ENCODE results near the gene MEX3A.
A peak's percentile ranks its signal among the peaks of the same experiment; 100 is the strongest.

The MEX3A gene

GRCh38 chr1:156091610-156092009 is 9.3 kb upstream of the MEX3A start:
- H3K36me3 ChIP-seq (ENCODE audit: insufficient read depth, low read length): no peaks in the 10 kb centered on the region
- no peak overlapping the region for H3K4me3 ChIP-seq (ENCODE audit: low read depth, low read length, poor library complexity, severe bottlenecking)
- H3K79me2 ChIP-seq (ENCODE audit: insufficient read depth, low read length): no peaks in the 10 kb centered on the region
- H3K27ac ChIP-seq (ENCODE audit: low read depth, low read length, poor library complexity, severe bottlenecking): no peak overlapping the region
- no peaks in the 10 kb centered on the region for H3K4me1 ChIP-seq (ENCODE audit: insufficient read depth, low read length, severe bottlenecking)
- no peaks in the 10 kb centered on the region for H3K9me3 ChIP-seq (ENCODE audit: low read length)
- H3K27me3 ChIP-seq (ENCODE audit: insufficient read depth, low read length): peaks cover 4% of the 10 kb centered on the region; the same call in 1 of the 2 replicates
- H2AFZ ChIP-seq (ENCODE audit: low read length): no peak overlapping the region
- H3F3A ChIP-seq (ENCODE audit: insufficient read depth, low read length): no peaks in the 10 kb centered on the region
- no peak overlapping the region for H3K4me2 ChIP-seq (ENCODE audit: low read length)
- H3K9me2 ChIP-seq (ENCODE audit: low read depth, low read length): no peaks in the 10 kb centered on the region
- no peak for TF ChIP-seq EZH2 (IDR thresholded peaks at IDR 0.05; ENCODE audit: borderline replicate concordance, low read length)
- no peaks in the 10 kb centered on the region for H4K20me1 ChIP-seq (ENCODE audit: insufficient read depth, low read length)
- no peak overlapping the region for H3K9ac ChIP-seq (ENCODE audit: low read length)

- Histone ChIP-seq H3K9me2 (ENCODE audit: low read depth, low read length) (no peaks in the 10 kb centered on the region), H3K9ac (ENCODE audit: low read length) (no peak overlapping the region), H3K4me1 (ENCODE audit: insufficient read depth, low read length, severe bottlenecking) (no peaks in the 10 kb centered on the region), H3K4me3 (ENCODE audit: low read depth, low read length, poor library complexity, severe bottlenecking) (no peak overlapping the region), H4K20me1 (ENCODE audit: insufficient read depth, low read length) (no peaks in the 10 kb centered on the region), H2AFZ (ENCODE audit: low read length) (no peak overlapping the region), H3K36me3 (ENCODE audit: insufficient read depth, low read length) (no peaks in the 10 kb centered on the region), H3K27ac (ENCODE audit: low read depth, low read length, poor library complexity, severe bottlenecking) (no peak overlapping the region), H3K4me2 (ENCODE audit: low read length) (no peak overlapping the region), H3K79me2 (ENCODE audit: insufficient read depth, low read length) (no peaks in the 10 kb centered on the region), H3K27me3 (ENCODE audit: insufficient read depth, low read length) (peaks cover 4% of the 10 kb centered on the region; the same call in 1 of the 2 replicates), H3K9me3 (ENCODE audit: low read length) (no peaks in the 10 kb centered on the region), H3F3A (ENCODE audit: insufficient read depth, low read length) (no peaks in the 10 kb centered on the region)
- peak; percentile 84 for TF ChIP-seq CTCF (IDR thresholded peaks at IDR 0.05; ENCODE audit: low read length)
- TF ChIP-seq EZH2 (IDR thresholded peaks at IDR 0.05; ENCODE audit: borderline replicate concordance, low read length): no peak
Observed at GRCh38 chr1:156090840-156091188, 8.5 kb upstream of the MEX3A start.

GRCh38 chr1:156090138-156090839 is 8.0 kb upstream of the MEX3A start:
- H3K36me3 ChIP-seq (ENCODE audit: insufficient read depth, low read length): no peaks in the 10 kb centered on the region
- no peak overlapping the region for H3K4me3 ChIP-seq (ENCODE audit: low read depth, low read length, poor library complexity, severe bottlenecking)
- H3K79me2 ChIP-seq (ENCODE audit: insufficient read depth, low read length): no peaks in the 10 kb centered on the region
- no peaks in the 10 kb centered on the region for H3K9me3 ChIP-seq (ENCODE audit: low read length)
- H3K27me3 ChIP-seq (ENCODE audit: insufficient read depth, low read length): peaks cover 4% of the 10 kb centered on the region; the same call in 1 of the 2 replicates
- H3K9ac ChIP-seq (ENCODE audit: low read length): no peak overlapping the region
- no peaks in the 10 kb centered on the region for H3K4me1 ChIP-seq (ENCODE audit: insufficient read depth, low read length, severe bottlenecking)
- no peak for TF ChIP-seq CTCF (IDR thresholded peaks at IDR 0.05; ENCODE audit: low read length)
- TF ChIP-seq EZH2 (IDR thresholded peaks at IDR 0.05; ENCODE audit: borderline replicate concordance, low read length): no peak
- no peaks in the 10 kb centered on the region for H4K20me1 ChIP-seq (ENCODE audit: insufficient read depth, low read length)
- no peaks in the 10 kb centered on the region for H3F3A ChIP-seq (ENCODE audit: insufficient read depth, low read length)
- no peaks in the 10 kb centered on the region for H3K9me2 ChIP-seq (ENCODE audit: low read depth, low read length)
- no peak overlapping the region for H2AFZ ChIP-seq (ENCODE audit: low read length)
- H3K27ac ChIP-seq (ENCODE audit: low read depth, low read length, poor library complexity, severe bottlenecking): no peak overlapping the region
- no peak overlapping the region for H3K4me2 ChIP-seq (ENCODE audit: low read length)

GRCh38 chr1:156089704-156090103 is 7.4 kb upstream of the MEX3A start:
- Histone ChIP-seq H3K36me3 (ENCODE audit: insufficient read depth, low read length) (no peaks in the 10 kb centered on the region), H3K4me3 (ENCODE audit: low read depth, low read length, poor library complexity, severe bottlenecking) (no peak overlapping the region), H3K4me2 (ENCODE audit: low read length) (no peak overlapping the region), H3K9ac (ENCODE audit: low read length) (no peak overlapping the region), H3K27me3 (ENCODE audit: insufficient read depth, low read length) (peaks cover 6% of the 10 kb centered on the region; the same call in 1 of the 2 replicates), H3K79me2 (ENCODE audit: insufficient read depth, low read length) (no peaks in the 10 kb centered on the region), H3K27ac (ENCODE audit: low read depth, low read length, poor library complexity, severe bottlenecking) (no peak overlapping the region), H4K20me1 (ENCODE audit: insufficient read depth, low read length) (no peaks in the 10 kb centered on the region), H3K9me2 (ENCODE audit: low read depth, low read length) (no peaks in the 10 kb centered on the region), H3K4me1 (ENCODE audit: insufficient read depth, low read length, severe bottlenecking) (no peaks in the 10 kb centered on the region), H3K9me3 (ENCODE audit: low read length) (no peaks in the 10 kb centered on the region), H2AFZ (ENCODE audit: low read length) (no peak overlapping the region), H3F3A (ENCODE audit: insufficient read depth, low read length) (no peaks in the 10 kb centered on the region)
- no peak for TF ChIP-seq EZH2 (IDR thresholded peaks at IDR 0.05; ENCODE audit: borderline replicate concordance, low read length)
- no peak for TF ChIP-seq CTCF (IDR thresholded peaks at IDR 0.05; ENCODE audit: low read length)
